ENCODE measurements around the gene RAMP3.

The RAMP3 gene

GRCh38 chr7:45211066-45211465 lies 53.5 kb downstream of the RAMP3 start:
- TF ChIP-seq CTCF (IDR thresholded peaks at IDR 0.05; ENCODE audit: low read depth, low read length) (no peak), EZH2phosphoT487 (IDR thresholded peaks at IDR 0.05; ENCODE audit: low read depth) (no peak)
- Histone ChIP-seq H3K79me2 (ENCODE audit: low read length) (no peaks in the 10 kb centered on the region), H3K4me3 (ENCODE audit: low read length) (no peak overlapping the region), H3K27me3 (ENCODE audit: low read depth, low read length) (peaks cover 51% of the 10 kb centered on the region), H3K9me3 (ENCODE audit: insufficient read depth, low read length) (no peaks in the 10 kb centered on the region), H3K4me2 (ENCODE audit: low read length) (no peak overlapping the region), H2AFZ (ENCODE audit: low read depth, low read length) (no peak overlapping the region), H3K36me3 (replicated peaks; ENCODE audit: low read depth, low read length) (no peaks in the 10 kb centered on the region), H3K4me1 (ENCODE audit: low read length) (no peaks in the 10 kb centered on the region), H3K27ac (ENCODE audit: low read length) (no peak overlapping the region), H3K9ac (ENCODE audit: low read length) (no peak overlapping the region), H4K20me1 (ENCODE audit: insufficient read depth, low read length) (no peaks in the 10 kb centered on the region)

- no peak overlapping the region for H3K4me2 ChIP-seq (ENCODE audit: low read length)
- no peak overlapping the region for H3K4me3 ChIP-seq (ENCODE audit: low read length)
- H2AFZ ChIP-seq (ENCODE audit: low read depth, low read length): no peak overlapping the region
- H3K27me3 ChIP-seq (ENCODE audit: low read depth, low read length): peaks cover 45% of the 10 kb centered on the region
- no peak overlapping the region for H3K27ac ChIP-seq (ENCODE audit: low read length)
- TF ChIP-seq CTCF (IDR thresholded peaks at IDR 0.05; ENCODE audit: low read depth, low read length) (no peak), EZH2phosphoT487 (IDR thresholded peaks at IDR 0.05; ENCODE audit: low read depth) (no peak)
- H3K79me2 ChIP-seq (ENCODE audit: low read length): no peaks in the 10 kb centered on the region
- no peaks in the 10 kb centered on the region for H3K4me1 ChIP-seq (ENCODE audit: low read length)
- H3K9ac ChIP-seq (ENCODE audit: low read length): no peak overlapping the region
- no peaks in the 10 kb centered on the region for H4K20me1 ChIP-seq (ENCODE audit: insufficient read depth, low read length)
- H3K9me3 ChIP-seq (ENCODE audit: insufficient read depth, low read length): no peaks in the 10 kb centered on the region
- no peaks in the 10 kb centered on the region for H3K36me3 ChIP-seq (replicated peaks; ENCODE audit: low read depth, low read length)
Observed at GRCh38 chr7:45211958-45212357, 54.4 kb downstream of the RAMP3 start.

GRCh38 chr7:45212606-45213005 lies 55.0 kb downstream of the RAMP3 start:
- Histone ChIP-seq H3K9ac (ENCODE audit: low read length) (no peak overlapping the region), H3K79me2 (ENCODE audit: low read length) (no peaks in the 10 kb centered on the region), H3K4me3 (ENCODE audit: low read length) (no peak overlapping the region), H3K9me3 (ENCODE audit: insufficient read depth, low read length) (no peaks in the 10 kb centered on the region), H2AFZ (ENCODE audit: low read depth, low read length) (no peak overlapping the region), H3K36me3 (replicated peaks; ENCODE audit: low read depth, low read length) (no peaks in the 10 kb centered on the region), H3K4me1 (ENCODE audit: low read length) (no peaks in the 10 kb centered on the region), H4K20me1 (ENCODE audit: insufficient read depth, low read length) (no peaks in the 10 kb centered on the region), H3K27ac (ENCODE audit: low read length) (no peak overlapping the region), H3K4me2 (ENCODE audit: low read length) (no peak overlapping the region), H3K27me3 (ENCODE audit: low read depth, low read length) (peaks cover 39% of the 10 kb centered on the region)
- TF ChIP-seq CTCF (IDR thresholded peaks at IDR 0.05; ENCODE audit: low read depth, low read length) (no peak), EZH2phosphoT487 (IDR thresholded peaks at IDR 0.05; ENCODE audit: low read depth) (no peak)

GRCh38 chr7:45215601-45216062 lies 58.0 kb downstream of the RAMP3 start:
- Histone ChIP-seq H3K4me2 (ENCODE audit: low read length) (no peak overlapping the region), H2AFZ (ENCODE audit: low read depth, low read length) (no peak overlapping the region), H4K20me1 (ENCODE audit: insufficient read depth, low read length) (no peaks in the 10 kb centered on the region), H3K27ac (ENCODE audit: low read length) (no peak overlapping the region), H3K4me1 (ENCODE audit: low read length) (no peaks in the 10 kb centered on the region), H3K27me3 (ENCODE audit: low read depth, low read length) (peaks cover 25% of the 10 kb centered on the region), H3K4me3 (ENCODE audit: low read length) (no peak overlapping the region), H3K9me3 (ENCODE audit: insufficient read depth, low read length) (no peaks in the 10 kb centered on the region), H3K36me3 (replicated peaks; ENCODE audit: low read depth, low read length) (no peaks in the 10 kb centered on the region), H3K9ac (ENCODE audit: low read length) (no peak overlapping the region), H3K79me2 (ENCODE audit: low read length) (no peaks in the 10 kb centered on the region)
- TF ChIP-seq EZH2phosphoT487 (IDR thresholded peaks at IDR 0.05; ENCODE audit: low read depth) (no peak), CTCF (IDR thresholded peaks at IDR 0.05; ENCODE audit: low read depth, low read length) (no peak)

Data from OCI-LY3 (cell line).